Activated CD4-positive, alpha-beta T cell treated with anti-CD3 and anti-CD28 coated beads, Interleukin-2, amount 50 U/mL, for 16 hours (primary cell): ENCODE results near the gene MAML3.
"Not testable (repeated sequence)": the region's sequence is repeated elsewhere in the genome, so short reads cannot be mapped to it uniquely, and the experiment has no call there.

Experiments
- DNase-seq: peaks from one replicate; pipeline ENCODE4 v3.0.0-alpha.2; 2020

The MAML3 gene

GRCh38 chr4:139954512-139954911 lies 199.5 kb downstream of the MAML3 start:
- no peak for DNase-seq

DNA sequence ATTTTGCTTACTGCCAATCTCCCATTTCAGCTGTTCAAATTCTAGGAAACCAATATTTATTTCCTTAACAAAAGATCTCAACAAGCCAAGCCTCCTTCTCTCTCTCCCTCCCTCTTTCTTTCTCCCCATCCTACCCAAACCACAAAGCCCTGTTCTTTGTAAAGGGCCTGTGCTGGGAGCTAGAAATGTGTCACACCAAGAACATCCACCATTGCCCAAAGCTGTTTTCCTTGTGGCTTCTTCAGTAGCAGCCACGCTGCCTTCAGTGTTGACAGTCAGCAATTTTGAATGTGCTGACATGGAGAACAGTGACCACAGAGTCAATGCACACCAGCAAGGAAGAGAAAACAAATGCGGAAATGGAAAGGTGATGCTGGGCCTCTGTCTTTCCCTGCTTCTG lies 203.0 kb downstream of the MAML3 start:
- DNase-seq = peak; percentile 81

- peak; percentile 82 for DNase-seq
Observed at GRCh38 chr4:139950568-139950967, 203.4 kb downstream of the MAML3 start.

DNA sequence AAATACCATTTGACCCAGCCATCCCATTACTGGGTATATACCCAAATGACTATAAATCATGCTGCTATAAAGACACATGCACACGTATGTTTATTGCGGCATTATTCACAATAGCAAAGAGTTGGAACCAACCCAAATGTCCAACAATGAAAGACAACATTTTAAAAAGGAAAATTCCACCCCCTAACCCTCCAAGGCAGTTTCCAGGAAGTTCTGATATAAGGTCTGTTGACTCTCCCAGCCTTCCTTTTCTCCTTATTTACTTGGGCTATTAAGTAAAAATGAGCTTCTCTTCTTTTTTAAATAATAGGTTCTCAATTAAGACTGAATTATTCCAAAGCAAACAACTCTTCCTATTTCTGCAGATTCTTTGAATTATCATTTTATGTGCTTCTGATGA lies 209.1 kb downstream of the MAML3 start:
- DNase-seq = not testable (repeated sequence)

DNA sequence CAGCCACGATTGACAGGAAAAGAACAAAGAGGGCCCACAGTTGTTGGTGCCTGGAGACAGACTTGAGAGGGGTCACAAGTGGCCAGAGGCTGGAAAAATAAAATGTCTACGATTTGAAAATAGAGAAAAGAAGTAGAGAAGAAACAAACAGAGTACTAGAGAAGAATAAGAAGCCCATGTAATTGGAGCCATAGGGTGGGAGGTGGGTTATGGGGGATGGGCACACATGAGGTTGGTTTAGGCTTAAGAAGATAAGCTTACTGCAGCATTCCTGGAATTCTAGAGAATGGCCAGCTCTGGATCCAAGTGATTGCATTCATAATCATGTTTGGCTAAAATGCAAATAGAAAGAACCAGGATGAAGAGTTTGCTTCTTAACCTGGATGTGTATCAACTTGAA lies 210.7 kb downstream of the MAML3 start:
- no peak for DNase-seq

DNA sequence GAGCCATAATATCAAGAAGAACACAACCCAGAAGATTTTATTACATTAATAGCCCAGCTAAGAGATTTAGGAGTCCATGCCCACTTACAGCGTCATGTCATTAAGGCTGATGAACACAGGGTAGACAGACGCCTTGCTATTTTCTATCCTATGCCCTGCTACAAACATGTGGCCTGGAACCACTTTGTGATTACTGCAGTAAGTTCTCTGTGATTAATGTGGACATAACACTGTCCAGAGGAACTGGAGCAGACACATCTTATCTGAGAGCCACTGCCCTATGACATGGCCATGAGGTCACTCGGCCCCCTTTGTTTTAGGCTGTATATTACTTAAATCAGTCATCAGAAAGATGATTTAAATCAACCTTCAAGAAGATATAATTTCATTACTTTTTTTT lies 211.7 kb downstream of the MAML3 start:
- DNase-seq = no peak

DNA sequence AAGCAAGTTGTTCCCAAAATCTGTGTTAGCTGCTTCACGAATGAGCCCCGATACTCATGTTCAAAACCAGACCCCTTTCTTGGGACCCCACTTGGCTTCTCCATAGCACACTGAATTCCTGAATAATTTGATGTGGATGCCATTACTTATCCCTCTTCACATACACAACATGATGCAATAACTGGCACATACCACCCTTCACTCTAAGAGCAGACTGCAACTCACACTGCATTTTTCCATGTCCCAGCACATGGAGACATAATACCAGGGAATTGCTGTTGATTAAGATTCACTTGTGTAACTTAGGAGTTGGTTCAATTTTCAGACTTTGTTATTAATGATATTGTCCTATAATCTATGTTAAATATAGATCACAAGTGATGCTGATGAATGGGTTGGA lies 213.4 kb downstream of the MAML3 start:
- no peak for DNase-seq

- no peak for DNase-seq
Observed at GRCh38 chr4:139938414-139938813, 215.6 kb downstream of the MAML3 start.

DNA sequence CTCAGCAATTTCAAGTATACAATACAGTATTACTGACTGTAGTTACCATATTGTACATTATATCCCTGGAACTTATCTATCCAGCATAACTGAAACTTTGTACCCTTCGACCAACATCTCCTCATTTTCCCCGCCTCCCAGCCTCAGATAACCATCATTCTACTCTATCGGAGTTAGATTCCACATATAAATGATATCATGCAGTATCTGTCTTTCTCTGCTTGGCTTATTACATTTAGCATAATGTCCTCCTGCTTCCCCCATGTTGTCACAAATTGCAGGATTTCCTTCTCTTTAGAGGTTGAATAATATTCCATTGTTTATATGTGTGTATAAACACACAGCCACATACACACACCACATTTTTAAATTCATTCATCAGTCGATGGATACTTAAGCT lies 218.1 kb downstream of the MAML3 start:
- no peak for DNase-seq

GRCh38 chr4:139934708-139935195 lies 219.2 kb downstream of the MAML3 start:
- DNase-seq = no peak

GRCh38 chr4:139934057-139934707 lies 219.8 kb downstream of the MAML3 start:
- DNase-seq = no peak

DNA sequence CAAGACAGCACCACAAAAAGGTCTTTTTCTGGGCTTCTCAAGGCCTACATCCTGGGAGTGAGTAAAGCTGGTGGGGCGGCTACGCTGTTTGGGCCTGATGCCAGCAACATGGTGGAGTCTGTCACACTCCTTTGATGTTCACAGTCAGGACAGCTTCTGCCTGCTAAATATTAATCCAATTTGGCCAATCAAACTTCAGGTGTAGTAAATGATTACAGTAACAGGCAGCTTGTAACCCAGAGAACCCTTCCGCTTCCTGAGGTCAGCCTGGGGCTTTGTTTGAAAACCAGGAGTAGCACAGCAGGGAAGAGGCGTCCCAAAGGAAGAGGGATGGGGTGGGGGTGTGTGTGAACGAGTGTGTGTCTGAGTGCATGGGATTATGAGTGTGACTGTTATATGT lies 220.4 kb downstream of the MAML3 start:
- DNase-seq = no peak

DNA sequence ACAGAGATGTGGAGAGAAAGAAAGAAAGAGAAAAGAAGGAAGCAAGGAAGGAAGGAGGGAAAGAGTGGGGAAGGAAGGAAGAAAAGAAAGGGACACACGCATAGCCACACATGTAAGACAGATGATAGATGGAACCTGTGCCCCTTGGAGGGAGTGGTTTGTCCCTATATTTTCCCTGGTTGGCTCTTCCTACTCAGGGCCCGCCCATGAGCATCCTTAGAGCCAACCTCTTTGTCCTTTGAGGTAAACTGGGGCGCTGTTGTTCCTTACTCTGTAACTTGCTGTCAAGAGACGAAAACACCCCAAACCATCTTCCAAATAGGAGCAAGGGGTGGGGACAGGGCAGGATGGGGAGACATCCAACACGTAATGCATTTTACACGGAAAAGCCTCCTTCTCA lies 220.9 kb downstream of the MAML3 start:
- no peak for DNase-seq

DNA sequence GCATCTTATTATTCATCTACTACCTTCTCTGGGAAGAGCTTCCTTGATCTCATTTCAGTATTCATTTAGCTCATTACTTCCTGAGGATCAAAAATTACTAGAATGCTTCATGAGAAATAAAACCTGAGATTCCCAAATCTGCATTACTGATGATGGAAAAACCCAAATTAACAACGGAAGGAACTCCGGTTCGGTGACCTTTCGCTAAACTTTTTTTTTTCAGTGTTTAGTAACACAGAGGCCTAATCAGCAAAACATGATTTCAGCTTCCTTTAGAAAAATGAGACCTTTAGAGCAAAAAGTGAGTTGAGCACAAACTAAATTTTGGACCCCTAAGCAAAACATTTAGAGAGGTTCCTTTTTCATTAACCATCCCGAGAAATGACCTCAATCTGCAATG lies 229.2 kb downstream of the MAML3 start:
- DNase-seq = no peak

DNA sequence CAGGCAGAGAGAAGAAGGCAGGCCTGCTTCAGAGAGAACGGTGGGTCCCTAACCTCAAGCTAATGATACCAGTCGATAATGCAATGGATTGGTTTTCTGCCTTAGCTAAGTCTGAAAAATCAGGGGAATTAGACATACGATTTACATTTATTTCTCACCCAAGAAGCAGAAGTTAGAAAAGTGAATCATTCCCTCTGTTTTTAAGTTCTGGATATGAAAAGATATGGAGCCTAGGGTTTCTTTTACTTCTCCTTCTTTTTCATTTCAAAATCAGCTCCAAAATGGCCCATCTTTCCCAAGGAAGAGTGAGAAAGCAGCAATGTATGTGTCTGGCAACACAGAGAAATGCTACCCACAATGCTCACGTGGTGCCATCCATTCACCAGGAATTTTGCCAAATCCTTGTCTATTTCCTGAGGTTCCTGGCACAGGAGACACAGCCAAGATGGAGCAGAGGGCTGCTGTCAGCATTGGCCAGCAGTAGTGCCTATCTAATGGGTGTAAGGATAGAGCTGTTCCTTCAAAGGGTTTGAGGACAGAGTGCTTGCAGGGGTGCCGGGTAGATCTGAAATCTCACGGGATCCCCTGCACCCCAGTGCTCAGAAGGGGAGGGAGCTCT lies 231.5 kb downstream of the MAML3 start:
- no peak for DNase-seq

GRCh38 chr4:139921429-139922184 lies 232.4 kb downstream of the MAML3 start:
- DNase-seq = no peak

DNA sequence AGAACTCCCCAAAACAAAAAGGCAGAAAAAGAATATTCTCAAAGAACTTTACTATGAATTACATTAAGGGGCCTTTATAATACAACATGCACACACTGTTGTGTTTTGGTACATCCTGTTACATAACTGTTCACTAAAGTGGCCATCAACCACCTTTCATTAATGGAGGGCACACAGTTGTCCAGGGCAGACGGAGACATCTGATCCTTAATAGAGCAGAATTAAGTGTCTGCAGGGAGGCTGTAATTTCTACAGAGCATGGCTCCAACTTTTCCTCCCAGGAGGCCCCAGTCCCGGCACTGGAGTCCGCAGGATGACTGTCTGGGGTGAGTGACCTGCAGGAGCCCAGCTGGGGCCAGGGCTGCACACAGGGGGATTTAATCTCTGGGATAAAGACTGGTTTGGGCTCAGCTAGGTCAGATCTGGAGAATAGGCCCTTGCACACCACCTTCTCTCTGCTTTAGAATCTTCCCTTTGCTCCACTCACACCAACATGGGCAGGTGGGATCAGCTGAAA lies 233.4 kb downstream of the MAML3 start:
- no peak for DNase-seq

GRCh38 chr4:139919521-139919920 lies 234.5 kb downstream of the MAML3 start:
- no peak for DNase-seq

DNA sequence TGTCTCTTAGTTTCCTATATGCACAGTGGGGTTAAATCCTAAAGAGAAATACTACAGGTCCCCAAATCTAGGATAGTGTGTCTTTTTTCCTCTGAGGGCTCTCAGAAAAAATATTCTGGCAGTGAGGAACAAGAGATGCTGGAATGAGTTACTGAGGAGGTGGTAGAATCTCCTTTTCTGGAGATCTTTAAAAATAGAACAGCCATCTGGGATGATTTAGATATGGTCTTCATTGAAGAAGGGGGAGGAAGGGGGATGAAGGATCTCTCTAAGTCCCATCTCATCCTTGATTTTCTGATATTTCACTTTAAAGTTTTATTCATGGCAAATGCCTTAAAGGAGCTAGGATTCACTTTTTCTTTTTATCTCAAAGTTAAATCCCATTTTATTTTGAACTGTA lies 235.0 kb downstream of the MAML3 start:
- DNase-seq = no peak

GRCh38 chr4:139918591-139918990 lies 235.4 kb downstream of the MAML3 start:
- no peak for DNase-seq

- DNase-seq = no peak
Observed at GRCh38 chr4:139917896-139918295, 236.1 kb downstream of the MAML3 start.

DNA sequence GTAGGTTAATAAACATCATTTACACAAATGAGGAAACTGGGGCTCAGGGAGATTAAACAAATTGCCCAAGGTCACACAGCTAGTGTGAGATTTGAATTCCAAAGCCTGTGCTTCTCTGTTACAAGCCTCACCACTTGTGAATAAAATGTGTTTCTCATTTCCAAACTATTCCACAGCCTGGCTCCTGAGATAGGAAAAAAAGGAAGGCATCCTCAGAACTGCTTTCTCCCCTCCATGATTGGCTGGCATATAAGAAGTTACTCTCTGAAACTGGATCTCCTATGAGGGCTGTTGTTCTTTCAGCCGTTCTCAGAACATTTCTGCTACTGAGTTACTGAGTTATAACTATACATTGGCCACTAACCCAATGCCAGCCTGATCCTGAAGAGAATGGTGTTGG lies 237.9 kb downstream of the MAML3 start:
- DNase-seq = no peak

- no peak for DNase-seq
Observed at GRCh38 chr4:139915037-139915436, 238.9 kb downstream of the MAML3 start.
